Lung (tissue), 12 donors: ENCODE results near the gene CORO7. TPM values are rescaled to one million over a fixed set of nuclear protein-coding genes. Genes with fewer than 3 reads are reported as not detected.
"Not testable (repeated sequence)": the region's sequence is repeated elsewhere in the genome, so short reads cannot be mapped to it uniquely, and the experiment has no call there.

Experiments used
- ATAC-seq: fragments of 200-7000 bp; cut with Tn5 transposase; one replicate; pipeline ENCODE4 v1.9.1; 2020; ENCODE audit warnings: moderate number of reproducible peaks; ENCODE audit not compliant: insufficient read depth, low FRiP score
- DNase-seq, 3 donors: peaks; one replicate each; pipeline ENCODE4 v3.0.0-alpha.2; 2013 to 2017
- H3K27ac ChIP-seq, 2 donors: one replicate each; pipeline ENCODE4 v1.5.1; 2013; ENCODE audit warnings: mild to moderate bottlenecking in 2 of 2, moderate library complexity in 2 of 2, control low read depth in 1 of 2, inconsistent platforms in 1 of 2, low read depth in 1 of 2, low read length in 1 of 2
- H3K27me3 ChIP-seq, 3 donors: one replicate each; pipeline ENCODE4 v1.5.1; 2013; ENCODE audit warnings: low read length in 2 of 3; ENCODE audit not compliant: control insufficient read depth in 3 of 3, insufficient read depth in 3 of 3
- H3K36me3 ChIP-seq, 4 donors: one replicate each; pipeline ENCODE4 v1.5.1; 2013; ENCODE audit warnings: low read length in 4 of 4, mild to moderate bottlenecking in 1 of 4, moderate library complexity in 1 of 4; ENCODE audit not compliant: control insufficient read depth in 4 of 4, insufficient read depth in 4 of 4
- H3K4me1 ChIP-seq, 5 donors: one replicate each; pipeline ENCODE4 v1.5.1; 2013; ENCODE audit warnings: low read length in 5 of 5, mild to moderate bottlenecking in 2 of 5, moderate library complexity in 1 of 5; ENCODE audit not compliant: control insufficient read depth in 5 of 5, insufficient read depth in 5 of 5
- H3K4me3 ChIP-seq: one replicate; pipeline ENCODE4 v1.5.1; 2013; ENCODE audit warnings: mild to moderate bottlenecking, control low read depth, moderate library complexity
- H3K9ac ChIP-seq, 2 donors: one replicate each; pipeline ENCODE4 v1.5.1; 2013; ENCODE audit warnings: low read length in 2 of 2, control low read depth in 1 of 2; ENCODE audit not compliant: insufficient read depth in 1 of 2
- H3K9me3 ChIP-seq, 4 donors: one replicate each; pipeline ENCODE4 v1.5.1; 2013; ENCODE audit warnings: low read length in 3 of 4, mild to moderate bottlenecking in 1 of 4, moderate library complexity in 1 of 4; ENCODE audit not compliant: control insufficient read depth in 4 of 4, insufficient read depth in 3 of 4
- CTCF ChIP-seq: IDR thresholded peaks from 2 replicates; pipeline ENCODE4 v1.5.1; 2012; ENCODE audit warnings: mild to moderate bottlenecking; ENCODE audit errors: control extremely low read depth, extremely low read depth
- WGBS, 2 donors: extraction: QIAGEN DNeasy Blood & Tissue Kit; methylation state at CpG; one replicate each; pipeline ENCODE4 v1.1.7; 2013; 5-methylcytosine and 5-hydroxymethylcytosine counted together
- polyA plus RNA-seq, 2 donors: library from polyadenylated mRNA; stranded (reverse); fragments of 200-250 nt; gene quantifications; one replicate each; pipeline ENCODE4 v1.2.1, GENCODE V29; 2013
- total RNA-seq, 2 donors: library from RNA; depleted of rRNA in 1 of 2; stranded (reverse); fragments of >200 nt in 1 of 2; gene quantifications; one replicate each; pipeline ENCODE4 v1.2.1, GENCODE V29; 2014 to 2021
- donor health status: control.
- donor health status: control.
- donor health status: Bipolar disorder and iron deficiency.
- donor health status: healthy.
- donor health status: DM: yes; HTN: yes; CAD: no.

The CORO7 gene
- total and polyA plus RNA-seq, 4 donors, result 27.8 to 86.2 (median 46.1) TPM

GRCh38 chr16:4336701-4337539, 79.5 kb downstream of the CORO7 start:
- Histone ChIP-seq H3K27ac (no peak overlapping the region), H3K9me3 (no peaks in the 10 kb centered on the region), H3K27me3 (no peaks in the 10 kb centered on the region), H3K4me1 (peaks cover 0 to 26% (median 7%) of the 10 kb centered on the region in 5 donors), H3K4me3 (no peak overlapping the region), H3K36me3 (peaks cover 0 to 46% (median 15%) of the 10 kb centered on the region in 4 donors), H3K9ac (no peak overlapping the region)
- WGBS, 2 donors, result 87 to 89% methylated on average over 36 to 41 of the region's 41 CpGs
- DNase-seq (no peak), ATAC-seq (no peak)
- no peak for TF ChIP-seq CTCF

- DNase-seq (peak in 1 of 3 donors; percentile 43), ATAC-seq (no peak)
- WGBS, 2 donors, result 89 to 90% methylated on average over 32 of the region's 32 CpGs
- no peak overlapping the region for H3K4me3 ChIP-seq
- H3K9me3 ChIP-seq, result no peaks in the 10 kb centered on the region
- H3K27me3 ChIP-seq, result no peaks in the 10 kb centered on the region
- peaks cover 0 to 36% (median 15%) of the 10 kb centered on the region in 4 donors for H3K36me3 ChIP-seq
- no peak overlapping the region for H3K27ac ChIP-seq
- H3K4me1 ChIP-seq, result peaks cover 0 to 15% (median 7%) of the 10 kb centered on the region in 5 donors
- H3K9ac ChIP-seq, result no peak overlapping the region
- TF ChIP-seq CTCF, result no peak
These were observed 81.5 kb downstream of the CORO7 start for GRCh38 chr16:4334724-4335495.

- WGBS, 2 donors, result 92 to 93% methylated on average over 9 of the region's 9 CpGs
- H3K27me3 ChIP-seq, H3K4me3 ChIP-seq, H3K9ac ChIP-seq, ATAC-seq, H3K27ac ChIP-seq, H3K9me3 ChIP-seq, DNase-seq: not testable (repeated sequence)
- Histone ChIP-seq H3K36me3 (peaks cover 0 to 31% (median 15%) of the 10 kb centered on the region in 4 donors), H3K4me1 (peaks cover 0 to 11% (median 7%) of the 10 kb centered on the region in 5 donors)
These were observed 82.7 kb downstream of the CORO7 start for GRCh38 chr16:4333714-4334113.

- Histone ChIP-seq H3K27me3 (no peaks in the 10 kb centered on the region), H3K36me3 (peaks cover 0 to 29% (median 13%) of the 10 kb centered on the region in 4 donors), H3K9me3 (no peaks in the 10 kb centered on the region), H3K4me1 (peaks cover 0 to 14% (median 11%) of the 10 kb centered on the region in 5 donors), H3K27ac (no peak overlapping the region), H3K9ac (no peak overlapping the region), H3K4me3 (no peak overlapping the region)
- ATAC-seq (no peak), DNase-seq (no peak)
- TF ChIP-seq CTCF, result no peak
- WGBS, 2 donors, result 40 to 70% methylated on average over 9 of the region's 9 CpGs
These were observed 83.1 kb downstream of the CORO7 start for GRCh38 chr16:4333308-4333638.
